NCI-H2227 (cell line): ENCODE results near the gene DPYD.

Source experiments
- DNase-seq: peaks from one replicate; lab custom pipeline; 2025; ENCODE audit not compliant: unreplicated experiment; lab: John Stamatoyannopoulos, UW

Gene DPYD

GRCh38 chr1:97314685-97315084 lies 606.1 kb downstream of the DPYD start:
- no peak for DNase-seq

GRCh38 chr1:97308131-97308530 lies 612.7 kb downstream of the DPYD start:
- no peak for DNase-seq

GRCh38 chr1:97307568-97307967 lies 613.3 kb downstream of the DPYD start:
- DNase-seq, result no peak

- no peak for DNase-seq
These were observed 613.7 kb downstream of the DPYD start for GRCh38 chr1:97307151-97307550.

- no peak for DNase-seq
These were observed 614.3 kb downstream of the DPYD start for GRCh38 chr1:97306504-97306903.

GRCh38 chr1:97304366-97304765 lies 616.5 kb downstream of the DPYD start:
- no peak for DNase-seq

- no peak for DNase-seq
These were observed 621.9 kb downstream of the DPYD start for GRCh38 chr1:97298966-97299365.

- DNase-seq, result no peak
These were observed 623.2 kb downstream of the DPYD start for GRCh38 chr1:97297611-97298010.

GRCh38 chr1:97281962-97282361 lies 638.9 kb downstream of the DPYD start:
- DNase-seq, result no peak

GRCh38 chr1:97277891-97278654 lies 642.8 kb downstream of the DPYD start:
- DNase-seq, result no peak

GRCh38 chr1:97271916-97272788 lies 648.7 kb downstream of the DPYD start:
- no peak for DNase-seq

GRCh38 chr1:97270508-97271307 lies 650.1 kb downstream of the DPYD start:
- no peak for DNase-seq

- DNase-seq, result no peak
These were observed 655.2 kb downstream of the DPYD start for GRCh38 chr1:97265630-97266029.

- no peak for DNase-seq
These were observed 658.0 kb downstream of the DPYD start for GRCh38 chr1:97262842-97263241.

- no peak for DNase-seq
These were observed 662.2 kb downstream of the DPYD start for GRCh38 chr1:97258597-97258996.

- DNase-seq, result no peak
These were observed 665.9 kb downstream of the DPYD start for GRCh38 chr1:97254731-97255463.

- no peak for DNase-seq
These were observed 667.9 kb downstream of the DPYD start for GRCh38 chr1:97252925-97253324.

- no peak for DNase-seq
These were observed 668.8 kb downstream of the DPYD start for GRCh38 chr1:97252076-97252475.

GRCh38 chr1:97247196-97247595 lies 673.6 kb downstream of the DPYD start:
- no peak for DNase-seq

- peak; percentile 21 for DNase-seq
These were observed 675.2 kb downstream of the DPYD start for GRCh38 chr1:97245682-97246081.

GRCh38 chr1:97245026-97245425 lies 675.8 kb downstream of the DPYD start:
- DNase-seq, result peak; percentile 9
